Smooth muscle cell (in vitro differentiated cells): Measurements from ENCODE around the gene GAGE13. TPM values are rescaled to one million over a fixed set of nuclear protein-coding genes. Genes with fewer than 3 reads are reported as not detected.
"Not testable (repeated sequence)": the region's sequence is repeated elsewhere in the genome, so short reads cannot be mapped to it uniquely, and the experiment has no call there.

Experiments
- DNase-seq: peaks from one replicate; lab custom pipeline; 2025; ENCODE audit not compliant: unreplicated experiment; lab: John Stamatoyannopoulos, UW
- H2AFZ ChIP-seq: fragments of 200-600 bp; sonication (generic); 2 replicates; pipeline ENCODE4 v1.6.0; 2016; ENCODE audit warnings: antibody characterized with exemption, low read depth, mild to moderate bottlenecking
- H3F3A ChIP-seq: fragments of 200-600 bp; sonication (generic); 2 replicates; pipeline ENCODE4 v1.6.0; 2017; ENCODE audit warnings: antibody characterized with exemption, low read depth
- H3K27ac ChIP-seq: fragments of 200-600 bp; sonication (generic); 2 replicates; pipeline ENCODE4 v1.5.1; 2016; ENCODE audit warnings: low read depth, mild to moderate bottlenecking
- H3K27me3 ChIP-seq: fragments of 200-600 bp; sonication (generic); 2 replicates; pipeline ENCODE4 v1.6.1; 2016; ENCODE audit warnings: low read depth, mild to moderate bottlenecking
- H3K36me3 ChIP-seq: fragments of 200-600 bp; sonication (generic); 2 replicates; pipeline ENCODE4 v1.5.1; 2016; ENCODE audit warnings: low read depth
- H3K4me1 ChIP-seq: fragments of 200-600 bp; sonication (generic); 2 replicates; pipeline ENCODE4 v1.5.1; 2016; ENCODE audit warnings: low read depth
- H3K4me2 ChIP-seq: fragments of 200-600 bp; sonication (generic); 2 replicates; pipeline ENCODE4 v1.6.0; 2016; ENCODE audit warnings: mild to moderate bottlenecking
- H3K4me3 ChIP-seq: fragments of 200-600 bp; sonication (generic); 2 replicates; pipeline ENCODE4 v1.5.1; 2016; ENCODE audit warnings: mild to moderate bottlenecking
- H3K79me2 ChIP-seq: fragments of 200-600 bp; sonication (generic); 2 replicates; pipeline ENCODE4 v1.6.0; 2016; ENCODE audit warnings: low read depth, mild to moderate bottlenecking
- H3K9ac ChIP-seq: fragments of 200-600 bp; sonication (generic); 2 replicates; pipeline ENCODE4 v1.6.0; 2016; ENCODE audit warnings: low read depth
- H3K9me3 ChIP-seq: fragments of 200-600 bp; sonication (generic); replicated peaks from 2 replicates; pipeline ENCODE4 v1.5.1; 2016; ENCODE audit warnings: low read depth
- H4K20me1 ChIP-seq: fragments of 200-600 bp; sonication (generic); 2 replicates; pipeline ENCODE4 v1.6.0; 2016; ENCODE audit warnings: low read depth
- WGBS: methylation state at CpG from one replicate; pipeline ENCODE4 v1.1.7; 2016; ENCODE audit warnings: low lambda C conversion rate; 5-methylcytosine and 5-hydroxymethylcytosine counted together
- polyA plus RNA-seq: library from polyadenylated mRNA; unstranded; fragments of >200 nt; fragmentation: Nextera tagmentation; extraction: Ambion mirVana; gene quantifications from 2 replicates; pipeline ENCODE4 v1.2.1, GENCODE V29; 2016
- total RNA-seq: library from RNA; depleted of rRNA; stranded (reverse); fragments of >200 nt; gene quantifications from 2 replicates; pipeline ENCODE4 v1.2.3, GENCODE V29; 2014

The GAGE13 gene
- total and polyA plus RNA-seq, 2 experiments from 2014 or later = not detected

- not testable (repeated sequence) for H3K36me3 ChIP-seq, DNase-seq, H3K4me2 ChIP-seq, H3K27me3 ChIP-seq, H3K9ac ChIP-seq, H2AFZ ChIP-seq, H3K27ac ChIP-seq, H3K4me1 ChIP-seq, H3K9me3 ChIP-seq, H3K4me3 ChIP-seq, H3F3A ChIP-seq, H3K79me2 ChIP-seq, H4K20me1 ChIP-seq
- WGBS = 81% methylated on average over 9 of the region's 10 CpGs
Measured at GRCh38 chrX:49345402-49345801, 14.0 kb downstream of the GAGE13 start.

GRCh38 chrX:49346150-49346549 is 14.8 kb downstream of the GAGE13 start:
- not testable (repeated sequence) for H2AFZ ChIP-seq, H3K4me1 ChIP-seq, H3K36me3 ChIP-seq, H3K27me3 ChIP-seq, H4K20me1 ChIP-seq, H3F3A ChIP-seq, H3K9ac ChIP-seq, H3K79me2 ChIP-seq, DNase-seq, H3K4me3 ChIP-seq, H3K9me3 ChIP-seq, H3K4me2 ChIP-seq, H3K27ac ChIP-seq
- whole genome bisulfite sequencing = 86% methylated on average over 11 of the region's 11 CpGs

Other genes with a start within 250 kb of the GAGE13 start
- gene GPKOW, start 207.8 kb upstream of the GAGE13 start, total RNA-seq = 15.5 and 28.0 TPM in 2 replicates
- gene GPKOW, start 207.8 kb upstream of the GAGE13 start, polyA plus RNA-seq = 32.0 and 32.4 TPM in 2 replicates
- gene MAGIX, start 168.8 kb upstream of the GAGE13 start, total RNA-seq = 0.45 and 1.3 TPM in 2 replicates
- 3.8 and 6.9 TPM in 2 replicates for gene MAGIX, start 168.8 kb upstream of the GAGE13 start, polyA plus RNA-seq
- 114 and 190 TPM in 2 replicates for gene PLP2, start 159.7 kb upstream of the GAGE13 start, total RNA-seq
- gene PLP2, start 159.7 kb upstream of the GAGE13 start, polyA plus RNA-seq = 237 and 295 TPM in 2 replicates
- 3.5 and 11.3 TPM in 2 replicates for gene PRICKLE3, start 145.2 kb upstream of the GAGE13 start, total RNA-seq
- gene PRICKLE3, start 145.2 kb upstream of the GAGE13 start, polyA plus RNA-seq = 11.5 and 14.5 TPM in 2 replicates
- gene SYP, start 131.4 kb upstream of the GAGE13 start, total RNA-seq = not detected in 2 replicates
- gene SYP, start 131.4 kb upstream of the GAGE13 start, polyA plus RNA-seq = 0.28 TPM in 1 of 2 replicates, not detected in the other
- 0.09 TPM in 1 of 2 replicates, not detected in the other for gene CACNA1F, start 98.2 kb upstream of the GAGE13 start, total RNA-seq
- 0.20 and 0.34 TPM in 2 replicates for gene CACNA1F, start 98.2 kb upstream of the GAGE13 start, polyA plus RNA-seq
- 9.3 and 13.8 TPM in 2 replicates for gene CCDC22, start 96.1 kb upstream of the GAGE13 start, total RNA-seq
- 16.2 and 19.1 TPM in 2 replicates for gene CCDC22, start 96.1 kb upstream of the GAGE13 start, polyA plus RNA-seq
- not detected in 2 replicates for gene FOXP3, start 66.9 kb upstream of the GAGE13 start, total RNA-seq
- gene FOXP3, start 66.9 kb upstream of the GAGE13 start, polyA plus RNA-seq = not detected in 2 replicates
- gene PPP1R3F, start 61.8 kb upstream of the GAGE13 start, total RNA-seq = 2.4 and 3.3 TPM in 2 replicates
- 14.5 and 15.6 TPM in 2 replicates for gene PPP1R3F, start 61.8 kb upstream of the GAGE13 start, polyA plus RNA-seq
- gene GAGE10, start 27.9 kb upstream of the GAGE13 start, total RNA-seq = not detected in 2 replicates
- not detected in 2 replicates for gene GAGE10, start 27.9 kb upstream of the GAGE13 start, polyA plus RNA-seq
- gene GAGE12J, start 9.5 kb upstream of the GAGE13 start, total RNA-seq = not detected in 2 replicates
- gene GAGE12J, start 9.5 kb upstream of the GAGE13 start, polyA plus RNA-seq = not detected in 2 replicates
- gene GAGE12C, start 200.6 kb downstream of the GAGE13 start, total RNA-seq = not detected in 2 replicates
- not detected in 2 replicates for gene GAGE12C, start 200.6 kb downstream of the GAGE13 start, polyA plus RNA-seq
- not detected in 2 replicates for gene GAGE12D, start 210.2 kb downstream of the GAGE13 start, total RNA-seq
- not detected in 2 replicates for gene GAGE12D, start 210.2 kb downstream of the GAGE13 start, polyA plus RNA-seq
- gene GAGE12E, start 219.7 kb downstream of the GAGE13 start, total RNA-seq = not detected in 2 replicates
- not detected in 2 replicates for gene GAGE12E, start 219.7 kb downstream of the GAGE13 start, polyA plus RNA-seq
- not detected in 2 replicates for gene GAGE12F, start 229.3 kb downstream of the GAGE13 start, total RNA-seq
- not detected in 2 replicates for gene GAGE12F, start 229.3 kb downstream of the GAGE13 start, polyA plus RNA-seq
- gene GAGE12G, start 238.8 kb downstream of the GAGE13 start, total RNA-seq = not detected in 2 replicates
- not detected in 2 replicates for gene GAGE12G, start 238.8 kb downstream of the GAGE13 start, polyA plus RNA-seq
- gene GAGE12H, start 248.4 kb downstream of the GAGE13 start, total RNA-seq = not detected in 2 replicates
- gene GAGE12H, start 248.4 kb downstream of the GAGE13 start, polyA plus RNA-seq = not detected in 2 replicates